Vagina (tissue), 2 donors: ENCODE measurements around the gene SGMS2. TPM values are rescaled to one million over a fixed set of nuclear protein-coding genes. Genes with fewer than 3 reads are reported as not detected.

Source experiments
- DNase-seq, 2 donors: peaks; one replicate each; pipeline ENCODE4 v3.0.0-alpha.2; 2017; ENCODE audit errors: extremely low spot score in 2 of 2
- H3K27ac ChIP-seq: fragments of 200-600 bp; sonication (generic); one replicate; pipeline ENCODE4 v1.5.1; 2019
- H3K27me3 ChIP-seq: fragments of 200-600 bp; sonication (generic); one replicate; pipeline ENCODE4 v1.5.1; 2019
- H3K36me3 ChIP-seq, 2 donors: fragments of 200-600 bp; sonication (generic); one replicate each; pipeline ENCODE4 v1.5.1; 2017 to 2019
- H3K4me1 ChIP-seq: fragments of 200-600 bp; sonication (generic); one replicate; pipeline ENCODE4 v1.5.1; 2019
- H3K4me3 ChIP-seq, 2 donors: fragments of 200-600 bp; sonication (generic); 1 replicate in 1 of 2; 2 replicates in 1 of 2; pipeline ENCODE4 v1.5.1; 2016 to 2019
- H3K9me3 ChIP-seq: fragments of 200-600 bp; sonication (generic); one replicate; pipeline ENCODE4 v1.5.1; 2019
- CTCF ChIP-seq, 3 experiments: fragments of 450-650 bp in 2 of 3; fragments of 200-600 bp in 1 of 3; sonication (generic) in 1 of 3; IDR thresholded peaks; one replicate each; pipeline ENCODE4 v1.5.1; 2017 to 2019; ENCODE audit warnings: antibody characterized with exemption in 3 of 3, mild to moderate bottlenecking in 2 of 3, moderate library complexity in 2 of 3
- POLR2A ChIP-seq, 2 donors: fragments of 450-650 bp; IDR thresholded peaks; one replicate each; pipeline ENCODE4 v1.6.1; 2017; ENCODE audit warnings: antibody characterized with exemption in 2 of 2, mild to moderate bottlenecking in 2 of 2, moderate library complexity in 2 of 2
- POLR2AphosphoS5 ChIP-seq, 2 donors: sonication (generic); formaldehyde crosslinking; IDR thresholded peaks; one replicate each; pipeline ENCODE4 v1.9.0; 2017; ENCODE audit warnings: antibody characterized with exemption in 2 of 2, mild to moderate bottlenecking in 2 of 2, low read depth in 1 of 2; ENCODE audit not compliant: insufficient read depth in 1 of 2
- intact Hi-C: fragments of 100-400 bp; cut with DNase I; formaldehyde crosslinking; loops from one replicate; pipeline ENCODE4 v1.15.1; 2023
- total RNA-seq: library from RNA; depleted of rRNA; stranded (reverse); fragments of >200 nt; gene quantifications from one replicate; pipeline ENCODE4 v1.2.3, GENCODE V29; 2016

SGMS2 gene
- total RNA-seq, 1 donor from 2014 or later, result 66.5 TPM

- intact Hi-C loops, result no loop called here
- H3K4me1 ChIP-seq, result peaks cover 39% of the 10 kb centered on the region
Measured at GRCh38 chr4:107835406-107835805, 10.7 kb downstream of the SGMS2 start.

GRCh38 chr4:107837317-107837716 is 12.6 kb downstream of the SGMS2 start:
- TF ChIP-seq POLR2AphosphoS5 (IDR thresholded peaks at IDR 0.05; ENCODE audit: insufficient read depth in 1 of 2, low read depth in 1 of 2) (no peak), CTCF (IDR thresholded peaks at IDR 0.05) (no peak), POLR2A (IDR thresholded peaks at IDR 0.05) (no peak)
- Histone ChIP-seq H3K4me1 (peaks cover 39% of the 10 kb centered on the region), H3K27ac (peak overlapping the region; percentile 52), H3K27me3 (no peaks in the 10 kb centered on the region), H3K36me3 (no peaks in the 10 kb centered on the region), H3K4me3 (no peak overlapping the region), H3K9me3 (no peaks in the 10 kb centered on the region)
- DNase-seq, result no peak
- intact Hi-C loops, result no loop called here

More at GRCh38 chr4:107835406-107835805, 10.7 kb downstream of the SGMS2 start:
- no peaks in the 10 kb centered on the region for H3K36me3 ChIP-seq
- peak overlapping the region; percentile 60 for H3K27ac ChIP-seq
- TF ChIP-seq POLR2A (IDR thresholded peaks at IDR 0.05) (no peak), CTCF (IDR thresholded peaks at IDR 0.05) (no peak), POLR2AphosphoS5 (IDR thresholded peaks at IDR 0.05; ENCODE audit: insufficient read depth in 1 of 2, low read depth in 1 of 2) (no peak)
- H3K27me3 ChIP-seq, result no peaks in the 10 kb centered on the region
- DNase-seq, result no peak
- no peaks in the 10 kb centered on the region for H3K9me3 ChIP-seq
- no peak overlapping the region for H3K4me3 ChIP-seq

GRCh38 chr4:107837776-107838618 is 13.3 kb downstream of the SGMS2 start:
- H3K27ac ChIP-seq, result peak overlapping the region; percentile 52
- H3K9me3 ChIP-seq, result no peaks in the 10 kb centered on the region
- no peaks in the 10 kb centered on the region for H3K36me3 ChIP-seq
- TF ChIP-seq POLR2AphosphoS5 (IDR thresholded peaks at IDR 0.05; ENCODE audit: insufficient read depth in 1 of 2, low read depth in 1 of 2), result no peak
- no peak for TF ChIP-seq CTCF (IDR thresholded peaks at IDR 0.05)
- TF ChIP-seq POLR2A (IDR thresholded peaks at IDR 0.05), result no peak
- no peak overlapping the region for H3K4me3 ChIP-seq
- no peaks in the 10 kb centered on the region for H3K27me3 ChIP-seq
- no peak for DNase-seq
- H3K4me1 ChIP-seq, result peaks cover 39% of the 10 kb centered on the region
- intact Hi-C loops, result no loop called here

- Histone ChIP-seq H3K27me3 (no peaks in the 10 kb centered on the region), H3K4me1 (peaks cover 34% of the 10 kb centered on the region), H3K4me3 (no peak overlapping the region), H3K9me3 (no peaks in the 10 kb centered on the region), H3K27ac (peak overlapping the region; percentile 42), H3K36me3 (no peaks in the 10 kb centered on the region)
- DNase-seq, result no peak
- intact Hi-C loops, result no loop called here
- TF ChIP-seq CTCF (IDR thresholded peaks at IDR 0.05) (no peak), POLR2AphosphoS5 (IDR thresholded peaks at IDR 0.05; ENCODE audit: insufficient read depth in 1 of 2, low read depth in 1 of 2) (no peak), POLR2A (IDR thresholded peaks at IDR 0.05) (no peak)
Measured at GRCh38 chr4:107838861-107839565, 14.3 kb downstream of the SGMS2 start.
